ENCODE results near the gene PRMT2. TPM values are rescaled to one million over a fixed set of nuclear protein-coding genes. Genes with fewer than 3 reads are reported as not detected.

PRMT2 gene
- polyA plus RNA-seq, 1 experiment, result 153 TPM

DNA sequence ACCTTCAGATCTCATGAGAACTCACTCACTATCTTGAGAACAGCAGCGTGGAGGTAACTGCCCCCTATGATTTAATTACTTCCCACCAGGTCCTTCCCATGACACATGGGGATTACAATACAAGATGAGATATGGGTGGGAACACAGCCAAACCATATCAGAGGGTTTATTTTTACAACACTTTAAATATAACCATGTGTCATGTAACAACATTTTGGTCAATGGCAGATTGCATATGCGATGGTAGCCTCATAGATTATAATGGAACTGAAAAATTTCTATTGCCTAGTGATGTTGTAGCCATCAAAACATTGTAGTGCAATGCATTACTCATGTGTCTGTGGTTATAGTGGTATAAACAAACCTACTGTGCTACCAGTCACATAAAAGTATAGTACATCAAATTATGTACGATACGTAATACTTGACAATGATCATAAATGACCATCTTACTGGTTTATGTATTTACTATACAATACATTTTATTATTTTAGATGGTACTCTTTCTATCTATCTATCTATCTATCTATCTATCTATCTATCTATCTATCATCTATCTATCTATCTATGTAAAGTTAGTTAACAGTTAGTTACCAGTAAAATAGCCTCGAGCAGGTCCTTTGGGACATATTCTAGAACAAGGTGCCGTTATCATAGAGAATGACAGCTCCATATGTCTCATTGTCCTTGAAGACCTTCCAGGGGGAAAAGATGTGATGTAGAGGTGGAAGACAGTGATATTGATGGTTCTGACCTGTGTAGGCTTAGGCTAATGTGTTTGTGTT is 18.0 kb upstream of the PRMT2 start:
- Histone ChIP-seq H3K27me3 (ENCODE audit: control insufficient read depth, insufficient read depth, low read length) (peaks cover 7% of the 10 kb centered on the region), H3K27ac (ENCODE audit: low read depth, low read length) (no peak overlapping the region), H3K4me3 (ENCODE audit: low read depth, low read length) (no peak overlapping the region), H3K9me3 (ENCODE audit: control insufficient read depth, insufficient read depth, low read length) (peaks cover 5% of the 10 kb centered on the region)
- ChIA-PET POLR2A (interaction anchor here (1.1 kb wide), 1 partner anchor 18 kb away, joined by 3 read pairs; the partner anchor contains the start of gene PRMT2), CTCF (interaction anchor here (1.0 kb wide), 1 partner anchor 17 kb away, joined by 3 read pairs; no protein-coding TSS in a partner anchor)
- TF ChIP-seq, protein P1, sequence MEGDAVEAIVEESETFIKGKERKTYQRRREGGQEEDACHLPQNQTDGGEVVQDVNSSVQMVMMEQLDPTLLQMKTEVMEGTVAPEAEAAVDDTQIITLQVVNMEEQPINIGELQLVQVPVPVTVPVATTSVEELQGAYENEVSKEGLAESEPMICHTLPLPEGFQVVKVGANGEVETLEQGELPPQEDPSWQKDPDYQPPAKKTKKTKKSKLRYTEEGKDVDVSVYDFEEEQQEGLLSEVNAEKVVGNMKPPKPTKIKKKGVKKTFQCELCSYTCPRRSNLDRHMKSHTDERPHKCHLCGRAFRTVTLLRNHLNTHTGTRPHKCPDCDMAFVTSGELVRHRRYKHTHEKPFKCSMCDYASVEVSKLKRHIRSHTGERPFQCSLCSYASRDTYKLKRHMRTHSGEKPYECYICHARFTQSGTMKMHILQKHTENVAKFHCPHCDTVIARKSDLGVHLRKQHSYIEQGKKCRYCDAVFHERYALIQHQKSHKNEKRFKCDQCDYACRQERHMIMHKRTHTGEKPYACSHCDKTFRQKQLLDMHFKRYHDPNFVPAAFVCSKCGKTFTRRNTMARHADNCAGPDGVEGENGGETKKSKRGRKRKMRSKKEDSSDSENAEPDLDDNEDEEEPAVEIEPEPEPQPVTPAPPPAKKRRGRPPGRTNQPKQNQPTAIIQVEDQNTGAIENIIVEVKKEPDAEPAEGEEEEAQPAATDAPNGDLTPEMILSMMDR (IDR thresholded peaks at IDR 0.05; ENCODE audit: low read depth, low read length), result no peak
- no peak for DNase-seq (ENCODE audit: low read depth, low spot score)

DNA sequence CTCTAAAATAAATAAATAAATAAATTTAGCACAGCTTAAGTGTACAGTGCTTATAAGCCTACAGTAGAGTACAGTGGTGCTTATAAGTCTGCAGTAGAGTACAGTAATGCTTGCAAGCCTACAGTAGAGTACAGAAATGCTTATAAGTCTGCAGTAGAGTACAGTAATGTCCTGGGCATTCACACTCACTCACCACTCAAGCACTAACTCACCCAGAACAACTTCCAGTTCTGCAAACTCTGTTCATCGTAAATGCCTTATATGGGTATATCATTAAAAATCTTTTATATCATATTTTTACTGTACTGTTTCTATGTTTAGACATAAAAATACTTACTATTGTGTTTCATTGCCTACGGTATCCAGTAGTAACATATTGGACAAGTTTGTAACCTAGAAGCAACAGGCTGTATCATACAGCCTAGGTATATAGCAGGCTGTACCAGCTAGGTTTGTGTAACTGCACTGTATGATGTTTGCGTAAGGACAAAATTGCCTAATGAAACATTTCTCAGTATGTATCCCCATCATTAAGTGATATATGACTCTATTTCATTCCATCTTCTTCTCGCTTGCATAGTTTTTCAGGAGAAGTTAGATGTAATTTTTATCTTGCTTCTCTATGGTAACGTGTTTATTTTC is 16.6 kb upstream of the PRMT2 start:
- TF ChIP-seq, protein P1 (IDR thresholded peaks at IDR 0.05; ENCODE audit: low read depth, low read length), result no peak
- Histone ChIP-seq H3K27ac (ENCODE audit: low read depth, low read length) (no peak overlapping the region), H3K4me3 (ENCODE audit: low read depth, low read length) (no peak overlapping the region), H3K9me3 (ENCODE audit: control insufficient read depth, insufficient read depth, low read length) (peaks cover 6% of the 10 kb centered on the region), H3K27me3 (ENCODE audit: control insufficient read depth, insufficient read depth, low read length) (peaks cover 7% of the 10 kb centered on the region)
- no peak for DNase-seq (ENCODE audit: low read depth, low spot score)
- ChIA-PET CTCF (interaction anchor here (1.0 kb wide), 1 partner anchor 16 kb away, joined by 3 read pairs; no protein-coding TSS in a partner anchor), POLR2A (interaction anchor here (1.1 kb wide), 1 partner anchor 16 kb away, joined by 3 read pairs; the partner anchor contains the start of gene PRMT2)

DNA sequence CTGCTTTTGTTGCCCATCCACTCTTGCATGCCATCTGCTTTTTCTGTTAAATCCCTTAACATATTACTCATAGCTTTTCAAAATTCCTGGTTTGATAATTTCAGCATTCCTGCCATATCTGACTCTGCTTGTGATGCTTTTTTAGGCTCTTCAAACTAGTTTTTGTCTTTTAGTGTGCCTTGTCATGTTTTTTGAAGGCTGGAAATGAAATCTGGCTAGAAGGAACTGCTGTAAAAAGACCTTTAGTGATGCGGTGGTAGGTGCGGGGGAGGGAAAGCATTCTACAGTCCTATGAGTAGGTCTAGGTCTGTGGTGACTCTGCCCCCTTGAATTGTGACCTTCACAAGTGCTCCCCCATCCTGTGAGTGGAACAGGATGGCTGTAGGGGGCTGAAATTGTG is 15.6 kb upstream of the PRMT2 start:
- Histone ChIP-seq H3K27ac (ENCODE audit: low read depth, low read length) (no peak overlapping the region), H3K27me3 (ENCODE audit: control insufficient read depth, insufficient read depth, low read length) (peaks cover 7% of the 10 kb centered on the region), H3K9me3 (ENCODE audit: control insufficient read depth, insufficient read depth, low read length) (peaks cover 16% of the 10 kb centered on the region), H3K4me3 (ENCODE audit: low read depth, low read length) (no peak overlapping the region)
- POLR2A ChIA-PET, result interaction anchor here (1.7 kb wide), 1 partner anchor 16 kb away, joined by 4 read pairs; the partner anchor contains the start of gene PRMT2
- CTCF ChIA-PET, result no interaction called here
- no peak for DNase-seq (ENCODE audit: low read depth, low spot score)
- TF ChIP-seq, protein P1 (IDR thresholded peaks at IDR 0.05; ENCODE audit: low read depth, low read length), result no peak

DNA sequence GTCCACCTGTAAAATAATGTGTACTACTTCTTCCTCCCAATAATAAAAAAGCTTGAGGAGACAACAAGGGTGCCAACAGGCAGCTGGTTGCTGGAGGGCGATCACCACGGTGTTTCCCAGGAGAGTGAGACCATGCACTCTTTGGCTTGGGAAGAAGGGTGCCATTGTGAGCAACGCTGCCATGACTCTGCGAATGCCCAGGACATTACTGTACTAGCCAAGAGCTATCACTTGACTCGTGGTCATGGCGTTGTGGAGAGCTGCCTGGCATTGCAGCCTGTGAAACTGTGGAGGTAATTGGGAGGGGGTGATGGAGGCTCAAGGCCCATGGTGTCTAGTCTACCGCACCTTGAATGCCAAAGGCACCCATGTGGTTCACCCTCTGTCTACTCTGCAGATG is 14.6 kb upstream of the PRMT2 start:
- POLR2A ChIA-PET, result interaction anchor here (1.7 kb wide), 1 partner anchor 15 kb away, joined by 4 read pairs; the partner anchor contains the start of gene PRMT2
- H3K27ac ChIP-seq (ENCODE audit: low read depth, low read length), result no peak overlapping the region

More for the DNA sequence above, 14.6 kb upstream of the PRMT2 start:
- peaks cover 1% of the 10 kb centered on the region for H3K27me3 ChIP-seq (ENCODE audit: control insufficient read depth, insufficient read depth, low read length)
- no peak for DNase-seq (ENCODE audit: low read depth, low spot score)
- TF ChIP-seq, protein P1 (IDR thresholded peaks at IDR 0.05; ENCODE audit: low read depth, low read length), result no peak
- H3K9me3 ChIP-seq (ENCODE audit: control insufficient read depth, insufficient read depth, low read length), result peaks cover 25% of the 10 kb centered on the region
- H3K4me3 ChIP-seq (ENCODE audit: low read depth, low read length), result no peak overlapping the region
- CTCF ChIA-PET, result interaction anchor here (0.7 to 1.1 kb wide), 2 partner anchors 14 to 15 kb away, joined by 3 to 9 read pairs; partner anchors contain the start of gene PRMT2

Data from AG04450 (cell line).